ENCODE results near the gene THSD4.

DNA sequence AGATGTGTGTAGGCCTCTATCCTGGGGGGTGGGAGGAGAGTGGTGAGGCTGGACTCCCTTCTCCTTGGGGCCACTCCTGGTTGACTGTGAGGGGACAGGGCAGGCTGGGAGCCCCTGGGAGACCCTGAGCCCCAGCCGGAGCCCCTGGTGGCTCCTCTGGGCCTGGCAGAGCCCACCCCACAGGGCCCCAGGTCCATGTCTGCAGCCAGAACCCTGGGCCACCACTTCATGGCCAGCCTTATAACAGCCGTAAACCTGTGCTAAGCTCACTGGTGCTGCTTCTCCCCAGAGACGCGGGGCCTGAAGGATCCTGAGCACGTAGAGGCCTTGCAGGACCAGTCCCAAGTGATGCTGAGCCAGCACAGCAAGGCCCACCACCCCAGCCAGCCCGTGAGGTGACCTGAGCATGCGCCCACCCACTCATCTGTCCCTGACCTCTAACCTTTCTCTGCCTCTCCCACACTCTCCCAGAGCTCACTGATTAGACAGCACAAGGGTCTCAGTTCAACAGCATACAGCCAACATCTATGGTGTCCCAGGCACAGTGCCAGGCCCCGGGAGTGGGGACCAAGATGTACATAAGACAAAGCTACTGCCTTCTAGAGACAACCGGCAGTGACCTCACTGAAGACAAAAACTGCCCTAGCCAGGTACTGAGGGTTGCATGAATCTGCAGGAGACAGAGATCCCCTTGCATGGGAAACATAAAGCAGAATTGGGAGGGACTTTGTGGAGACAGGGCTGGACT is 698.6 kb downstream of the THSD4 start:
- TF ChIP-seq CTCF (IDR thresholded peaks at IDR 0.05; ENCODE audit: low read depth, low read length) (no peak), EZH2phosphoT487 (IDR thresholded peaks at IDR 0.05; ENCODE audit: low read depth) (no peak)

Measured in OCI-LY3 (cell line).